Measurements from ENCODE around the gene DDX52. TPM values are rescaled to one million over a fixed set of nuclear protein-coding genes. Genes with fewer than 3 reads are reported as not detected.

DDX52 gene
- total and polyA plus RNA-seq, 2 experiments from 2014 or later = 46.2 to 61.3 TPM

- TF ChIP-seq REST (IDR thresholded peaks at IDR 0.05; ENCODE audit: unreplicated experiment) = no peak
- TF ChIP-seq EZH2 (IDR thresholded peaks at IDR 0.05; ENCODE audit: low read depth, unreplicated experiment) = no peak
- TF ChIP-seq CREB1 (CRISPR knock-in tag; IDR thresholded peaks at IDR 0.05; ENCODE audit: low read depth) = no peak
- no peak for TF ChIP-seq EZH2phosphoT487 (IDR thresholded peaks at IDR 0.05; ENCODE audit: unreplicated experiment)
- no peak for TF ChIP-seq CTCF (conservative IDR thresholded peaks at IDR 0.05; ENCODE audit: low read depth in 2 of 2)
- no peak for TF ChIP-seq STAT1 (IDR thresholded peaks at IDR 0.05; ENCODE audit: unreplicated experiment)
- no peak for TF ChIP-seq ZNF114 (CRISPR knock-in tag; IDR thresholded peaks at IDR 0.05)
- no peak for TF ChIP-seq ZNF331 (CRISPR knock-in tag; IDR thresholded peaks at IDR 0.05; ENCODE audit: low read depth)
- no peak for TF ChIP-seq NANOG (IDR thresholded peaks at IDR 0.05; ENCODE audit: borderline replicate concordance)
Measured at GRCh38 chr17:37689317-37689716, 46.1 kb upstream of the DDX52 start (continued).

GRCh38 chr17:37683454-37683984, 40.3 kb upstream of the DDX52 start:
- H3K9me3 Mint-ChIP-seq = peaks cover 2% of the 10 kb centered on the region; the same call in 2 of the 3 replicates
- Histone ChIP-seq H3K9me2 (ENCODE audit: insufficient read depth) (no peaks in the 10 kb centered on the region), H2AFZ (no peak overlapping the region), H3K79me2 (replicated peaks; ENCODE audit: insufficient read depth) (no peaks in the 10 kb centered on the region), H3K36me3 (ENCODE audit: insufficient read depth) (no peaks in the 10 kb centered on the region), H3K4me1 (ENCODE audit: insufficient read depth) (no peaks in the 10 kb centered on the region), H4K20me1 (replicated peaks; ENCODE audit: insufficient read depth) (no peaks in the 10 kb centered on the region), H3K27me3 (ENCODE audit: insufficient read depth) (no peaks in the 10 kb centered on the region), H3K4me2 (no peak overlapping the region), H3K4me3 (no peak overlapping the region), H3K27ac (ENCODE audit: low read depth) (no peak overlapping the region), H3F3A (replicated peaks; ENCODE audit: low read depth) (no peaks in the 10 kb centered on the region)
- no peaks in the 10 kb centered on the region for H3K36me3 Mint-ChIP-seq (ENCODE audit: low read depth)
- H3K4me3 Mint-ChIP-seq = no peak overlapping the region
- no peaks in the 10 kb centered on the region for H3K4me1 Mint-ChIP-seq
- DNase-seq (ENCODE audit: low spot score) (no peak), ATAC-seq (no peak)
- H3K27ac Mint-ChIP-seq = no peak overlapping the region
- H3K27me3 Mint-ChIP-seq (ENCODE audit: insufficient read depth, low read depth, poor library complexity) = no peaks in the 10 kb centered on the region
- TF ChIP-seq ZNF462 (CRISPR knock-in tag; IDR thresholded peaks at IDR 0.05) (no peak), ZNF331 (CRISPR knock-in tag; IDR thresholded peaks at IDR 0.05; ENCODE audit: low read depth) (no peak), ETS1 (IDR thresholded peaks at IDR 0.05) (no peak)

Measured in GM23338 (cell line).